ENCODE results near the gene TMEM178B.

TMEM178B gene

DNA sequence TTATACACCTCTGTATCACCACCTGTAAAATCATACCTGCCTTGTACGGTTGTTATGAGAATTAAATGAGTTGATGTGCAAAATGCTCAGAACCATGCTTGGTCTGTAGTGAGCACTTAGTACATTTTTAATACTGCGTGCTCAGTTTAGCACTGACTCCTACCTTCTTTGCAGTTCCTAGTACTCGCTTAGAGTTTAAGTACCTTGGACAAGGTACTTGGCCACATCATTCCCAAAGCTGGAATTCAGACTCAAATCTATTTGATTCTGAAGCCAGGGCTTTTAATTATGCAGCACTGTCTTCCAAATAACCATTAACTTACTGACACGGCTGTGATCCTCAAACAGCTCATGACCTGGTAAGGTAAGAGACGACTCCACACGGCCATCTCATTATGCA is 377.4 kb downstream of the TMEM178B start:
- Histone ChIP-seq H3K27me3 (ENCODE audit: insufficient read depth, insufficient read length) (no peaks in the 10 kb centered on the region), H3K4me3 (ENCODE audit: insufficient read length, low read depth) (no peak overlapping the region), H3K9ac (ENCODE audit: insufficient read length, low read depth) (no peak overlapping the region), H3K36me3 (ENCODE audit: insufficient read depth, insufficient read length, low read length) (no peaks in the 10 kb centered on the region), H3K9me3 (ENCODE audit: insufficient read depth, low read length) (no peaks in the 10 kb centered on the region), H3K4me1 (ENCODE audit: insufficient read depth, insufficient read length) (no peaks in the 10 kb centered on the region)
- TF ChIP-seq YY1 (IDR thresholded peaks at IDR 0.05; ENCODE audit: insufficient read depth, insufficient read length), result no peak
- no peak for DNase-seq (ENCODE audit: low read depth, low spot score)

GRCh38 chr7:141452911-141453310 is 379.0 kb downstream of the TMEM178B start:
- H3K4me3 ChIP-seq (ENCODE audit: insufficient read length, low read depth), result no peak overlapping the region
- no peaks in the 10 kb centered on the region for H3K27me3 ChIP-seq (ENCODE audit: insufficient read depth, insufficient read length)
- TF ChIP-seq ZNF274 (IDR thresholded peaks at IDR 0.05; ENCODE audit: low read depth, low read length) (no peak), SUZ12 (IDR thresholded peaks at IDR 0.05; ENCODE audit: extremely low read depth, insufficient read depth, insufficient read length) (no peak)
- no peaks in the 10 kb centered on the region for H3K4me1 ChIP-seq (ENCODE audit: insufficient read depth, insufficient read length)
- no peaks in the 10 kb centered on the region for H3K36me3 ChIP-seq (ENCODE audit: insufficient read depth, insufficient read length, low read length)
- no peak for DNase-seq (ENCODE audit: low read depth, low spot score)
- H3K9ac ChIP-seq (ENCODE audit: insufficient read length, low read depth), result no peak overlapping the region
- H3K9me3 ChIP-seq (ENCODE audit: insufficient read depth, low read length), result no peaks in the 10 kb centered on the region

DNA sequence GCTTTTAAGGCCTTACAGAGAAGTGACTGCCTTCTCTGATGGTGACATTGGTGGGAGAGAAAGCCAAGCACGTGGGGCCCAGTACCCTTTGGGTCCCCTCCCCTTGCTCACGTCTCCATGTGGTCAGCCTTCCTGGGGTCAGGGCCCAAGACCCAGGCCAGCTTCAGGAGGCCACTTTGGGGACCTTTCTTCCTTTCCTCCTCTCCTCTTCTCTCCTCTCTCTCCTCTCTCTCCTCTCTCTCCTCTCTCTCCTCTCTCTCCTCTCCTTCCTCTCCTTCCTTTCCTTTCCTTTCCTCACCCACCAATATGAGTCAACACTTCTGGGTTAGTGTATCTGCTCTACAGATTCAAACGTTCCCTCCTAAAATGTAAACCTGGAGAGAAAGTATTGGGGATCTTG is 380.5 kb downstream of the TMEM178B start:
- H3K27me3 ChIP-seq (ENCODE audit: insufficient read depth, insufficient read length), result no peaks in the 10 kb centered on the region
- DNase-seq (ENCODE audit: low read depth, low spot score), result no peak

DNA sequence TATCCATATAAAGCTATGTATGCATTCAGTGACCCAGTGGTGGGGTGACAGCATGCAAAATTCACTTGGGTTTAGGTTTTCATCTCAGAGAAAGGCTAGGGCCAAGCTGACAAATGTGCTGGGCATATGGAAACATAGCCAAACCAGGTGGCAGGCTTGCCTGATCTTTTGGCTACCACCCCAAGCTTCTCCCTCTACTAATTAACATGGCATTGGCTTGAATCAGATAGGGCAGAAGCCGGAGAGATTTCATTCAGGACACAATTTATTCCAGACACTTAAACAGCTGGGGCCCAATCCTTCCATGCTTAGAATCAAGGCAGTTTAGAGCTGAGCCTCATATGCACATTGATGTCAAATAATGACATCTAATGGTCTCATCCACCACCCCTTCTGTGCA is 381.9 kb downstream of the TMEM178B start:
- TF ChIP-seq SUZ12 (IDR thresholded peaks at IDR 0.05; ENCODE audit: extremely low read depth, insufficient read depth, insufficient read length) (no peak), YY1 (IDR thresholded peaks at IDR 0.05; ENCODE audit: insufficient read depth, insufficient read length) (no peak), ZNF274 (IDR thresholded peaks at IDR 0.05; ENCODE audit: low read depth, low read length) (no peak)
- no peak overlapping the region for H3K4me3 ChIP-seq (ENCODE audit: insufficient read length, low read depth)
- no peaks in the 10 kb centered on the region for H3K27me3 ChIP-seq (ENCODE audit: insufficient read depth, insufficient read length)
- no peaks in the 10 kb centered on the region for H3K36me3 ChIP-seq (ENCODE audit: insufficient read depth, insufficient read length, low read length)
- no peaks in the 10 kb centered on the region for H3K4me1 ChIP-seq (ENCODE audit: insufficient read depth, insufficient read length)
- no peak overlapping the region for H3K9ac ChIP-seq (ENCODE audit: insufficient read length, low read depth)
- H3K9me3 ChIP-seq (ENCODE audit: insufficient read depth, low read length), result no peaks in the 10 kb centered on the region
- no peak for DNase-seq (ENCODE audit: low read depth, low spot score)

More for the DNA sequence above, 380.5 kb downstream of the TMEM178B start:
- H3K4me3 ChIP-seq (ENCODE audit: insufficient read length, low read depth), result no peak overlapping the region
- no peak overlapping the region for H3K9ac ChIP-seq (ENCODE audit: insufficient read length, low read depth)
- no peaks in the 10 kb centered on the region for H3K4me1 ChIP-seq (ENCODE audit: insufficient read depth, insufficient read length)
- TF ChIP-seq YY1 (IDR thresholded peaks at IDR 0.05; ENCODE audit: insufficient read depth, insufficient read length), result no peak
- TF ChIP-seq SUZ12 (IDR thresholded peaks at IDR 0.05; ENCODE audit: extremely low read depth, insufficient read depth, insufficient read length), result no peak
- TF ChIP-seq ZNF274 (IDR thresholded peaks at IDR 0.05; ENCODE audit: low read depth, low read length), result no peak
- no peaks in the 10 kb centered on the region for H3K9me3 ChIP-seq (ENCODE audit: insufficient read depth, low read length)
- H3K36me3 ChIP-seq (ENCODE audit: insufficient read depth, insufficient read length, low read length), result no peaks in the 10 kb centered on the region

DNA sequence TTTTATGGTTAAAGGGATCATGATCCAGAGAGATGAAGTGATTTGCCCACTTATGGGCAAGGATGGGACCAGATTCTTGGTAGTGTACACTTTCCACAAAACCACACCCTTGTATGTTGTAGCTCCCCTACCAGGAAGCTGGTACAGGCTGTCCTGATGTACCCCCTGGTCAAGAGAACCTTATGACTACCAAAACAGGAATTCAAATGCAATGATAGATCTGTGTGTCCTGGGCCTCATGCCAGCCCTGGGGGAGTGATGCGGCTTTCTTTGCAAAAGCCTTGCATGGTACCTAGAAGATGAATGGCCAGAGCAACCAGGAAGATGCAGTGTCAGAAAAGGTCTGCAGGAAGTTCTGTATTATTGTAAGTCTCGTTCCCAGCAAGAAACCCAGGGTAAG is 382.4 kb downstream of the TMEM178B start:
- no peaks in the 10 kb centered on the region for H3K4me1 ChIP-seq (ENCODE audit: insufficient read depth, insufficient read length)
- no peaks in the 10 kb centered on the region for H3K9me3 ChIP-seq (ENCODE audit: insufficient read depth, low read length)

GRCh38 chr7:141456711-141457110 is 382.8 kb downstream of the TMEM178B start:
- H3K27me3 ChIP-seq (ENCODE audit: insufficient read depth, insufficient read length), result no peaks in the 10 kb centered on the region
- DNase-seq (ENCODE audit: low read depth, low spot score), result no peak
- H3K9me3 ChIP-seq (ENCODE audit: insufficient read depth, low read length), result no peaks in the 10 kb centered on the region
- H3K36me3 ChIP-seq (ENCODE audit: insufficient read depth, insufficient read length, low read length), result no peaks in the 10 kb centered on the region
- no peak overlapping the region for H3K9ac ChIP-seq (ENCODE audit: insufficient read length, low read depth)
- H3K4me3 ChIP-seq (ENCODE audit: insufficient read length, low read depth), result no peak overlapping the region
- TF ChIP-seq YY1 (IDR thresholded peaks at IDR 0.05; ENCODE audit: insufficient read depth, insufficient read length), result no peak
- TF ChIP-seq ZNF274 (IDR thresholded peaks at IDR 0.05; ENCODE audit: low read depth, low read length), result no peak
- no peak for TF ChIP-seq SUZ12 (IDR thresholded peaks at IDR 0.05; ENCODE audit: extremely low read depth, insufficient read depth, insufficient read length)
- H3K4me1 ChIP-seq (ENCODE audit: insufficient read depth, insufficient read length), result no peaks in the 10 kb centered on the region

More for the DNA sequence above, 382.4 kb downstream of the TMEM178B start:
- no peak for TF ChIP-seq YY1 (IDR thresholded peaks at IDR 0.05; ENCODE audit: insufficient read depth, insufficient read length)
- TF ChIP-seq SUZ12 (IDR thresholded peaks at IDR 0.05; ENCODE audit: extremely low read depth, insufficient read depth, insufficient read length), result no peak
- TF ChIP-seq ZNF274 (IDR thresholded peaks at IDR 0.05; ENCODE audit: low read depth, low read length), result no peak
- Histone ChIP-seq H3K27me3 (ENCODE audit: insufficient read depth, insufficient read length) (no peaks in the 10 kb centered on the region), H3K36me3 (ENCODE audit: insufficient read depth, insufficient read length, low read length) (no peaks in the 10 kb centered on the region), H3K4me3 (ENCODE audit: insufficient read length, low read depth) (no peak overlapping the region), H3K9ac (ENCODE audit: insufficient read length, low read depth) (no peak overlapping the region)
- DNase-seq (ENCODE audit: low read depth, low spot score), result no peak

GRCh38 chr7:141460781-141461715 is 387.2 kb downstream of the TMEM178B start:
- H3K36me3 ChIP-seq (ENCODE audit: insufficient read depth, insufficient read length, low read length), result no peaks in the 10 kb centered on the region
- peaks cover 2% of the 10 kb centered on the region for H3K4me1 ChIP-seq (ENCODE audit: insufficient read depth, insufficient read length)
- H3K4me3 ChIP-seq (ENCODE audit: insufficient read length, low read depth), result no peak overlapping the region
- TF ChIP-seq ZNF274 (IDR thresholded peaks at IDR 0.05; ENCODE audit: low read depth, low read length) (no peak), YY1 (IDR thresholded peaks at IDR 0.05; ENCODE audit: insufficient read depth, insufficient read length) (no peak), SUZ12 (IDR thresholded peaks at IDR 0.05; ENCODE audit: extremely low read depth, insufficient read depth, insufficient read length) (no peak)
- no peak for DNase-seq (ENCODE audit: low read depth, low spot score)
- no peaks in the 10 kb centered on the region for H3K9me3 ChIP-seq (ENCODE audit: insufficient read depth, low read length)
- H3K9ac ChIP-seq (ENCODE audit: insufficient read length, low read depth), result no peak overlapping the region
- no peaks in the 10 kb centered on the region for H3K27me3 ChIP-seq (ENCODE audit: insufficient read depth, insufficient read length)

Data from NT2/D1 (cell line).